B cell (primary cell): ENCODE data around the gene SMURF1. TPM values are rescaled to one million over a fixed set of nuclear protein-coding genes. Genes with fewer than 3 reads are reported as not detected.
"Not testable (repeated sequence)": the region's sequence is repeated elsewhere in the genome, so short reads cannot be mapped to it uniquely, and the experiment has no call there.

Experiments
- ATAC-seq: fragments of 200-7000 bp; cut with Tn5 transposase; one replicate; pipeline ENCODE4 v1.10.0; 2021; ENCODE audit warnings: low read depth, mild to moderate bottlenecking, moderate number of reproducible peaks, moderate library complexity
- CTCF ChIA-PET: fragments of 350-600 bp; sonication (Branson Sonifier 250); formaldehyde crosslinking; loops from one replicate; lab custom pipeline; 2021; ENCODE audit warnings: antibody characterized with exemption, inconsistent platforms; lab: Charles Lee
- POLR2A ChIA-PET: fragments of 350-600 bp; sonication (Branson Sonifier 250); formaldehyde crosslinking; loops from one replicate; lab custom pipeline; 2021; ENCODE audit warnings: antibody characterized with exemption; lab: Charles Lee
- DNase-seq: peaks from one replicate; pipeline ENCODE4 v3.0.0; 2013
- H2AFZ ChIP-seq: 2 replicates; pipeline ENCODE4 v1.6.1; 2012; ENCODE audit warnings: mild to moderate bottlenecking, low read depth, low read length; ENCODE audit not compliant: insufficient read depth, poor library complexity, severe bottlenecking
- H3K27ac ChIP-seq, 2 donors: 1 replicate in 1 of 2; 2 replicates in 1 of 2; pipeline ENCODE4 v1.5.1; 2012 to 2013; ENCODE audit warnings: low read length in 2 of 2, mild to moderate bottlenecking in 2 of 2, moderate library complexity in 1 of 2
- H3K27me3 ChIP-seq, 4 experiments: fragments of 200-600 bp in 1 of 4; sonication (generic) in 1 of 4; replicated peaks in 1 of 4; 1 replicate in 2 of 4; 2 replicates in 2 of 4; pipeline versions ENCODE4 v1.6.1 to v1.7.0; 2013 to 2016; ENCODE audit warnings: low read length in 3 of 4, mild to moderate bottlenecking in 2 of 4, mixed read lengths in 1 of 4, moderate library complexity in 1 of 4; ENCODE audit not compliant: insufficient read depth in 4 of 4, control insufficient read depth in 3 of 4; ENCODE audit errors: control extremely low read depth in 1 of 4
- H3K36me3 ChIP-seq, 2 experiments: replicated peaks in 1 of 2; 1 replicate in 1 of 2; 2 replicates in 1 of 2; pipeline versions ENCODE4 v1.6.1 to v1.7.1; 2013; ENCODE audit warnings: low read length in 1 of 2; ENCODE audit not compliant: insufficient read depth in 2 of 2, control insufficient read depth in 1 of 2; ENCODE audit errors: control extremely low read depth in 1 of 2, extremely low read depth in 1 of 2
- H3K4me1 ChIP-seq, 2 donors: fragments of 200-600 bp in 1 of 2; sonication (generic) in 1 of 2; 1 replicate in 1 of 2; 2 replicates in 1 of 2; pipeline versions ENCODE4 v1.5.1 to v1.6.1; 2013 to 2017; ENCODE audit warnings: low read length in 2 of 2; ENCODE audit not compliant: control insufficient read depth in 2 of 2, insufficient read depth in 2 of 2
- H3K4me2 ChIP-seq: replicated peaks from 2 replicates; pipeline ENCODE3; 2012; ENCODE audit warnings: mild to moderate bottlenecking, low read depth, low read length; ENCODE audit not compliant: poor library complexity, severe bottlenecking
- H3K4me3 ChIP-seq, 5 experiments: fragments of 200-600 bp in 1 of 5; sonication (generic) in 1 of 5; 1 replicate in 3 of 5; 2 replicates in 2 of 5; pipeline versions ENCODE4 v1.5.1 to v1.7.0; 2011 to 2016; ENCODE audit warnings: low read length in 4 of 5, mild to moderate bottlenecking in 4 of 5, low read depth in 2 of 5, control low read depth in 1 of 5, moderate library complexity in 1 of 5; ENCODE audit not compliant: insufficient read depth in 1 of 5; ENCODE audit errors: control extremely low read depth in 1 of 5, extremely low read depth in 1 of 5
- H3K79me2 ChIP-seq: fragments of 200-600 bp; sonication (generic); one replicate; pipeline ENCODE4 v1.6.0; 2016; ENCODE audit warnings: low read length; ENCODE audit not compliant: control insufficient read depth, insufficient read depth
- H3K9ac ChIP-seq: fragments of 200-600 bp; sonication (generic); 2 replicates; pipeline ENCODE4 v1.6.1; 2017; ENCODE audit warnings: mild to moderate bottlenecking, low read length, moderate library complexity
- H3K9me3 ChIP-seq, 3 donors: one replicate each; pipeline versions ENCODE4 v1.6.1 to v1.7.1; 2013; ENCODE audit warnings: low read length in 2 of 3; ENCODE audit not compliant: control insufficient read depth in 2 of 3, insufficient read depth in 1 of 3; ENCODE audit errors: control extremely low read depth in 1 of 3
- H4K20me1 ChIP-seq: 2 replicates; pipeline ENCODE4 v1.6.0; 2012; ENCODE audit warnings: mild to moderate bottlenecking, low read length; ENCODE audit not compliant: insufficient read depth, control insufficient read depth, poor library complexity, severe bottlenecking
- H3K27ac Mint-ChIP-seq: one replicate; pipeline ENCODE4 v1.8.0; 2021; ENCODE audit warnings: mixed read lengths
- H3K27me3 Mint-ChIP-seq: one replicate; pipeline ENCODE4 v1.8.0; 2021; ENCODE audit warnings: mixed read lengths
- H3K4me1 Mint-ChIP-seq: one replicate; pipeline ENCODE4 v1.8.0; 2021; ENCODE audit warnings: mixed read lengths
- H3K4me3 Mint-ChIP-seq: one replicate; pipeline ENCODE4 v1.8.0; 2021; ENCODE audit warnings: mixed read lengths
- H3K9me3 Mint-ChIP-seq: one replicate; pipeline ENCODE4 v1.8.0; 2022; ENCODE audit warnings: mixed read lengths; ENCODE audit not compliant: insufficient read depth
- CTCF ChIP-seq: fragments of 200-600 bp; IDR thresholded peaks from one replicate; pipeline ENCODE4 v1.8.0; 2022; ENCODE audit warnings: antibody characterized with exemption, mild to moderate bottlenecking
- EZH2 ChIP-seq: IDR thresholded peaks from 2 replicates; pipeline ENCODE4 v1.6.1; 2012; ENCODE audit warnings: borderline replicate concordance, low read depth, mild to moderate bottlenecking, moderate library complexity, low read length; ENCODE audit not compliant: insufficient read depth, poor library complexity, severe bottlenecking
- WGBS: methylation state at CpG from one replicate; pipeline ENCODE4 v1.1.5; 2013; ENCODE audit warnings: missing lambda C conversion rate; ENCODE audit not compliant: insufficient coverage; 5-methylcytosine and 5-hydroxymethylcytosine counted together
- intact Hi-C: fragments of 100-400 bp; cut with micrococcal nuclease; formaldehyde crosslinking; loops from one replicate; pipeline ENCODE4 v1.10.0; 2022
- polyA plus RNA-seq: library from polyadenylated mRNA; depleted of rRNA; stranded (reverse); fragments of >200 nt; gene quantifications from 2 replicates; pipeline ENCODE4 v1.2.3, GENCODE V29; 2012
- total RNA-seq, 2 donors: library from RNA; stranded (reverse); fragments of 120-200 nt in 1 of 2; gene quantifications; 1 replicate in 1 of 2; 2 replicates in 1 of 2; pipeline versions ENCODE4 v1.2.3 to v1.2.4, GENCODE V29; 2013 to 2022

Gene SMURF1
- total and polyA plus RNA-seq, 2 donors (not counting 1 experiment from before 2014, with no cell fraction given): 7.5 to 28.6 TPM

DNA sequence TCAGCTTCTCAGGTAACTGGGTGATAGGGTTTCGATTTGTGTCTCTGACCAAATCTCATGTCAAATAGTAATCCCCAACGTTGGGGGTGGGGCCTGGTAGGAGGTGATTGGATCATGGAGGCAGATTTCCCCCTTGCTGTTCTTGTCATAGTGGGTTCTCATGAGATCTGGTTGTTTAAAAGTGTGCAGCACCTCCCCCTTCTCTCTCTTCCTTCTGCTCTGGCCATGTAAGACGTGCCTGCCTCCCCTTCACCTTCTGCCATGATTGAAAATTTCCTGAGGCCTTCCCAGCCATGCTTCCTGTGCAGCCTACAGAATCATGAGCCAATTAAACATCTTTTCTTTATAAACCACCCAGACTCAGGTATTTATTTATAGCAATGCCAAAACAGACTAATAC lies 21.9 kb upstream of the SMURF1 start:
- ATAC-seq (no peak), DNase-seq (no peak)
- Mint-ChIP-seq H3K4me3 (no peak overlapping the region), H3K4me1 (peaks cover 2% of the 10 kb centered on the region), H3K9me3 (no peaks in the 10 kb centered on the region), H3K27ac (no peak overlapping the region), H3K27me3 (peaks cover 25% of the 10 kb centered on the region)
- Histone ChIP-seq H2AFZ (no peak overlapping the region), H3K27ac (no peak overlapping the region), H4K20me1 (no peaks in the 10 kb centered on the region), H3K79me2 (no peaks in the 10 kb centered on the region), H3K9ac (no peak overlapping the region), H3K9me3 (no peaks in the 10 kb centered on the region), H3K4me2 (no peak overlapping the region), H3K4me3 (no peak overlapping the region), H3K4me1 (peaks cover 0 to 3% of the 10 kb centered on the region in 2 donors), H3K36me3 (no peaks in the 10 kb centered on the region), H3K27me3 (peaks cover 0 to 11% (median 4%) of the 10 kb centered on the region in 4 experiments)
- no peak for TF ChIP-seq CTCF
- no peak for TF ChIP-seq EZH2
- ChIA-PET CTCF (no interaction called here), POLR2A (no interaction called here)
- intact Hi-C loops: no loop called here
- 90% methylated on average over 2 of the region's 3 CpGs for WGBS

GRCh38 chr7:99163669-99164068 lies 19.8 kb upstream of the SMURF1 start:
- H3K27me3 ChIP-seq: peaks cover 0 to 11% (median 5%) of the 10 kb centered on the region in 4 experiments
- H2AFZ ChIP-seq, H3K36me3 ChIP-seq, H3K9me3 ChIP-seq, H3K9ac ChIP-seq, H3K4me3 Mint-ChIP-seq, H3K4me1 ChIP-seq, DNase-seq, H4K20me1 ChIP-seq, H3K4me2 ChIP-seq, CTCF ChIA-PET, H3K9me3 Mint-ChIP-seq, H3K79me2 ChIP-seq, H3K27ac Mint-ChIP-seq, H3K27ac ChIP-seq, H3K4me1 Mint-ChIP-seq, H3K4me3 ChIP-seq, intact Hi-C loops, ATAC-seq: not testable (repeated sequence)
- H3K27me3 Mint-ChIP-seq: peaks cover 19% of the 10 kb centered on the region
- WGBS: no CpG with 5 or more reads among the region's 4 CpGs
- POLR2A ChIA-PET: interaction anchor here (0.7 kb wide), 1 partner anchor 517 kb away, joined by 4 read pairs; no protein-coding TSS in a partner anchor
